Cerebellar cortex (tissue), 1 donor: Measurements from ENCODE around the gene PTPRM.
"Not testable (repeated sequence)": the region's sequence is repeated elsewhere in the genome, so short reads cannot be mapped to it uniquely, and the experiment has no call there.

Source experiments
- DNase-seq: peaks from one replicate; pipeline ENCODE4 v3.0.0-alpha.2; 2015; ENCODE audit warnings: low spot score

PTPRM gene

DNA sequence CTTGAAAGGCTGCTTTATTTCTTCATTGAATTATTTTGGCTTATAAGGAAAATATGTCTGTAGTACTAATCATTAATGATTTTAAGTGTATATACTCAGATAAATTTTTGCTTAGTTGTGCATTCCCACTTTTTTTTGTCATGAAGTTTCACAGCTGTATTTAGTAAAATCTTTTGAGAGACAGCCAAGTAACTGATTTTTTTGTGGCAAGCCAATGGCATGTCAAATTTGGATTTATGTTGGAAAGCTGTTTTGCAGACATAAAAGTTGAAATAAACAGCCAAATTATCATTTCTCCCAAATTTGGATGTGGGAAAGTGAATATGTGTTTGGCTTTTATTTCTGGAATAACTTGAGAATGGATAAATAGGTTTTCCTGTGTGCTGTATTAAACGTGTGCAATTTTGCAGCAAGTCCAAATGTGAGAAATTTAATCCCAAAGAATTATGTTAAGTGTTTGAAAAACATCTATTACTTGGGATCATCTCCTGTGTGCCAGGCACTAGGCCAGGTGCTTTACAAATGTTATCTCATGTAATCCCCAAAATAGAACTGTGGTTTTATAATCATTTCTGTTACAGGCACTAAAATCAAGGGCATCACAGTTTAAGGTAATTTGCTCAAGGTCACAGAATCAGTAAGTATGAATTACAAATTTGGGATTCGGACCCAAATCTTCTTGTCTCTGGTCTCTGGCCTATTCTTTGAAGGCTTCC lies 160.4 kb downstream of the PTPRM start:
- DNase-seq = no peak

DNA sequence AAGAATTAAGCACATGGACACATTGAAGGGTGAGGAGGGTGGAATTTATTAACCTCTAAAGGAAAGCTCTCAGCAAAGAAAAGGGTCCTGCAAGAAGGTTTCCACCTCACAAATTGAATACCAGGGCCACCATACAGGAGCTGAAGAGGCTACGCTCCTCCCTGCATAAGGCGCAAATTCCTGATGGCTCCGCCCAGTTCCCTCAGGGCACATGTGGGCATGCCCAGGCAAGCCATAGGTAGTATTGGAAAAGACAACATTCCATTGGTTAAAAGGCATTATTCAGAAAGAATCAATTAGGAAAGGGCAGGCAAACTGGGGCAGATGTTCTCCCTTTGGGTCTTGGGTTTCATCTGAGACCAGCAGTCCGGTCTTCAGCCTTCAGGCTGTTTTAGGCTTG lies 161.2 kb downstream of the PTPRM start:
- DNase-seq = no peak

DNA sequence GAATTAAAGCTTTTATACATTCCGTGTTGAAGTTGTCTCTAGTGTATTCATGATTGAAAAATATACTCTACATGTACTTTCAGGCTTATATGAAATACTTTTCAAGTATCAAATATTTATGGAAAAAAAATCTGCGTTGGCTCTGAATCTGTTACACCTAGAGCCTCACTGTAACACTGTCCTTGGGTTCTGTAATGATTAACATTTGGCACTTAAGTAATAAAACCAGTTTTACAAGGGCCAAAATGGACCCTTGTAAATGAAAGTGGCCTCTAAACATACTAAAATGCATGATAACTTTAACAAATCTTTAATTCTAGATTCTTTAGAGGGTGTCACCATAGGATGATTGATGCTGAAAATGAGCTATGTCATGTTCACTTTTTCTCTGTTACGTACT lies 162.8 kb downstream of the PTPRM start:
- no peak for DNase-seq

DNA sequence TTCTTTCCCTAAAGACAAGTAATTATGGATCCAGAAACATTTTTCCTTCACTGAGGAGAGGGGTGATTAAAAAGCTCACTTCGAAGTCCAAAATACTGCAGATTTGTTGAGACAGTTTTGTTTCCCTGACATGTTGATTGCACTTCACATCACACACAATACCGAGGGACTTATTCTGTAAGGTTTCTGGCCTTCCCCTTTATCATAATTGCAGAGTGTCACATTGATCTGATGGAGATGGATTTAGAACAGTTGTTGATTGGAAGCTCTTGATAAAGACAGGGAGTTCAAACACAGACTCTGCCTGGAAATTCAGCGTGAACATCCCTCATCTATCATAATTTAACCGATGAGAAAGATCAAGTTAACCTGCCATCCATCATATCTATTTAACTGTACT lies 163.6 kb downstream of the PTPRM start:
- no peak for DNase-seq

DNA sequence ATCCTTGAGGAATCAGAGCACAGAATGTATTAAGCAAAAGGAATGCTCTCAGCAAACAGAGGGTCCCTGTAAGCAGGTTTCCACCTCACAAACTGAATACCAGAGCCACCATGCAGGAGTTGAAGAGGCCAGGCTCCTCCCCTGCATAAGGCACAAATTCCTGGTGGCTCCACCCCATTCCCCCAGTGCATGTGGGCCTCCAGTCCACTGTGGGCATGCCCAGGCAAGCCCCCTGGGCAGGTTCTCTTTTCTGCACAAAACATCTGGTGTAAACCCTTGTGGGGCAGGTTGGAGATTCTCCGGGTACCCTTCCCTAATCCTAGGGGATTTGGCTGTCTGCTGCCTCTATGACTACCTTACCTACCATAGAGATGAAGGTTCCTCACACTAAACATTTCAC lies 166.5 kb downstream of the PTPRM start:
- DNase-seq = no peak

DNA sequence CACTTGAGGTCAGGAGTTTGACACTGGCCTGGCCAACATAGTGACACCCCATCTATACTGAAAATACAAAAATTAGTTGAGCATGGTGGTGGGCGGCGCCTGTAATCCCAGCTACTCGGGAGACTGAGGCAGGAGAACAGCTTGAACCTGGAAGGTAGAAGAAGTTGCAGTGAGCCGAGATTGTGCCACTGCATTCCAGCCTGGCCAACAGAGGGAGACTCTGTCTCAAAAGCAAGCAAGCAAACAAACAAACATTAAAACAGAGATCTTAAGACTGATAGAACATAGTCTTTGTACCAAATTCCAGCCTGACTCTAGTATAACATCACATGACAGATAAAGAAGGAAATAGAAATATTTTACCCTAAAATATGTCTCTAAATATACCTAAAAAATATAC lies 168.1 kb downstream of the PTPRM start:
- DNase-seq = no peak

DNA sequence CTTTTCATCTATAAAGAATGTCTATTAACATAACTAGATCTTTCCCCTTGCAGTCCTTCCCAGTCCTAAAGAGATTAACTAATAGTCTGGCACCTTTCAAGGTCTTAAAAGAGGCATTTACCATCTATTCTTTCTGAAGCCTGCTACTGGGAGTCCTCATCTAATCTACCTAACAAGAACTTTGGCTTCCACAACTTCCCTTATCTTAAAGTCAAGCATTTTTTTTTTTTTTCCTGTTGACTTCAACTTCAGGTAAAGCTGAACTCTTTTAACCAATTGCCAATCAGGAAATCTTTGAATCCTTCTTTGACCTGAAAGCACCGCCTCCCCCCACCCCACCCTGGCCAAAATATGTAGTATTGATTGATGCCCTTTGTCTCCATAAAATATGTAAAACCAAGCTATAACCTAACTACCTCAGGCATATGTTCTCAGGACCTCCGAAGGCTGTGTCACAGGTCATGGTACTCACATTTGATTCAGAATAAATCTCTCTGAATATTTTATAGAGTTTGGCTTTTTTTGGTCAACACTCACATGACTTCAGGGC lies 168.6 kb downstream of the PTPRM start:
- no peak for DNase-seq

DNA sequence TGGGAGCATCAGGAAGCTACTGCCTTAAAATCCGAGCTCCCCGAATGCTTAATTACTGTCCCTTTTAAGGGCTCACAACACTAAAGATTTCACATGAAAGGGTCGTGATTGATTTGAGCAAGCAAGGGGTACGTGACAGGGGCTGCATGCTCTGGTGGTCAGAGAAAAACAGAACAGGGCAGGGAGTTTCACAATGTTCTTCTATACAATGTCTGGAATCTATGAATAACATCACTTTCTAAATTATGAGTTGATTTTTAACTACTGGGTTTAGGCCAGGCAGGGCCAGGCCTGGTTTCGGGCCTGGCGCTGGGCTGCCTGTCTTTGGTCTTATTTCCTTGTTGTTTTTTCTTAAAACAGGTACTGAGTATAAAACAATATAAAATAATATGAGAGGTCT lies 169.4 kb downstream of the PTPRM start:
- DNase-seq = not testable (repeated sequence)

DNA sequence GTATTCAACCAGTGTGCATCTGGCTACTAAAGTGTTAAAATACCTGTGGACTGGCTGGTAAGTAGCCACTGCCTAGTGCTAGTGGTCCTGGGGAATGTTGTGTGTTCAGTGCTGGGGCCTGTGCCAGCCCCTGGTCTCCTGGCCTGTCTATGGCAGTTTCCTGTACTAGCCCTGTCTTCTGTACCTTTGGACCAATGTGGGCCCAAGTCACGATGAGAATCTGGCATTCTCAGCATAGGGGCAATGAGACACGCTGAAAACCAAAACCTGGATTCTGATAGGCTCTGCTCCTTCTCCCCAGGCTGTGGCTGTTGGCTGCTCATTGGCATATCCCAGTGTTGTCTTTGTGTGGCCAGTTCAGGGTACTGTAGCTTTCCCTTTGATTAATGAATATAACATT lies 170.4 kb downstream of the PTPRM start:
- no peak for DNase-seq

DNA sequence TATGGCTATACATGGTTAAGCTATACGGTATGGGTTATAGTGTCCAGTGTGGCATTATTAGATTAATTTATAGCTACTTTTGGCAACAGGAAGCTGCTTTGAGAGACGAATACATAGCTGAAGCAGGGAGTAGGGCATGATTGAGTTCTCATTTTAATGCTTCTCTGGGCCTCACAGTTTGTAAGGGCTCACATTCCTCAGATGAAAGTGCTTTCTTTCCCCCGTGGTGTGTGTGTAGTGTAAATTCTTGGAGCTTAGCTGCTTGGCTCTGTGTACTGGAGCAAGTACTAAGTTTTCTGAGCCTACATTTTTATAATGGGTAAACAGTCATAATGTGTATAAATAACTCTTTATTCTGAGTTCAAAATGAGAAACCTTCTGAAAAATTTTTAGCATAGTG lies 173.7 kb downstream of the PTPRM start:
- DNase-seq = no peak

DNA sequence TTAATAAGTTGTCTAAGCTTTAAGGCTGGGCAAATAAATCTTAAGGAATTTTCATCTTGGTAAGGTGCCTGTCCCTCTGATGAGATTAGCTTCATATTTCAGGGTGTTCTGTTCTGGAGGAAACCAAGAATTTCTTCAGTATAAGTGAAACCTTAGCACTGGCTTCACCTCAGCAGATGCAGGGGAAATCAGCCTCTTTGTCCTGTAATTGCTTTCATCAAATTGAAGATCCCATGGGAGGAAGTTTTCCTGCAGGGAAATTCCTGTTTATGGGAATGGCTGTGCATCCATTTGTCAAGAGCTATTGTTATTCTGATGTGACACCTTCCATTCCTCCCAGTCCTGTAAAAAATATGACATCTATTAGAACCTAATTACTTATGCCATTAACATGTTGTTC lies 174.5 kb downstream of the PTPRM start:
- no peak for DNase-seq

DNA sequence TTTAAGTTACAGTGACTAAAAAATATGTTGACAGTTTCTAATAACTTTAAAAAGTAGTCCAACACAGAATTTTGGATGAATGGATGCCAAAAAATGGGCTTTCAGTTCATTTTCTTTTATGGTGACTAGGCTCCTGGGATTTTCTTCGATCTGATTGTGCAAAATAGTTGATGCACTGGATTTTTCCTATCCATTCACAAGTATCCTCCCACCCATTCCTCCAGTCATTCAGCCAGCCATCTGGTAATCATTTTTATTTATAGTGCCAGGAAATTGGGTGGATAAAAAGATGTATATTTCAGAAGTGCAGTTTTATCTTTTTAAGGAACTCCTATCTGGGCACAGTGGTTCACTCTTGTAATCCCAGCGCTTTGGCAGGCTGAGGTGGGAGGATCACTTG lies 175.1 kb downstream of the PTPRM start:
- DNase-seq = no peak

DNA sequence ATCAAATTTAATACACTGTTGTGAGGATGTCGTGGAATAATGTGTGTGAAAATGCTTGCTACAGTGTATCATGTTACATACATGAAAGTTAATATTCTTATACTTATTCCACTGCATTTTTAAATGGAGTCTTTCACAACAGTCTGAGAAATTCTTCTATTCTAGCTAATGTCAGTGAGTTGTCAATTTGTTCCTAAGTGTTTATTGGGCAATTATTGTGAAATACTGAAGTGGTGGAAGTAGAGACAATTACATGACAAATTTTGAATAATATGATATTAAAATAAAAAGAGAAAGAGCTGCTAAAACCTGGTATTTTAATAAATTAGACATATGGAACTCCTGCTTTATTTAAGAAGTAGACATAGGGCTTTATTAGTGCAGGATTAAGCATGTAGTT lies 176.1 kb downstream of the PTPRM start:
- no peak for DNase-seq

DNA sequence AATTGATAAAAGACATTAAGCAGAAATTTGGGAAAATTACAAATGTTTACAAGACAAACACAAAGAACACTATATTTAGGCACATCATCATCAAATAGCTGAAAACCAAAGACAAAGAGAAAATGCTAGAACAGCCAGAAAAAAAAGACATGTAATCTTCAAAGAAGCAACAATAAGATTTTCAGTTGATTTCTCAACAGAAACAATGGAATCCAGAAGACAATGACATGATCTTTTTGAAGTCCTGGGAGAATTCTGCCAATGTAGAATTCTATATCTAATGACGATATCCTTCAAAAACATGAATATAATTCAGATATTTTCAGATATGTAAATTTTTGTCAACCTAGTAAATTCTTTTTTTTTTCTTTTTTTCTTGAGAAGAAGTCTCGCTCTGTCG lies 179.0 kb downstream of the PTPRM start:
- no peak for DNase-seq

DNA sequence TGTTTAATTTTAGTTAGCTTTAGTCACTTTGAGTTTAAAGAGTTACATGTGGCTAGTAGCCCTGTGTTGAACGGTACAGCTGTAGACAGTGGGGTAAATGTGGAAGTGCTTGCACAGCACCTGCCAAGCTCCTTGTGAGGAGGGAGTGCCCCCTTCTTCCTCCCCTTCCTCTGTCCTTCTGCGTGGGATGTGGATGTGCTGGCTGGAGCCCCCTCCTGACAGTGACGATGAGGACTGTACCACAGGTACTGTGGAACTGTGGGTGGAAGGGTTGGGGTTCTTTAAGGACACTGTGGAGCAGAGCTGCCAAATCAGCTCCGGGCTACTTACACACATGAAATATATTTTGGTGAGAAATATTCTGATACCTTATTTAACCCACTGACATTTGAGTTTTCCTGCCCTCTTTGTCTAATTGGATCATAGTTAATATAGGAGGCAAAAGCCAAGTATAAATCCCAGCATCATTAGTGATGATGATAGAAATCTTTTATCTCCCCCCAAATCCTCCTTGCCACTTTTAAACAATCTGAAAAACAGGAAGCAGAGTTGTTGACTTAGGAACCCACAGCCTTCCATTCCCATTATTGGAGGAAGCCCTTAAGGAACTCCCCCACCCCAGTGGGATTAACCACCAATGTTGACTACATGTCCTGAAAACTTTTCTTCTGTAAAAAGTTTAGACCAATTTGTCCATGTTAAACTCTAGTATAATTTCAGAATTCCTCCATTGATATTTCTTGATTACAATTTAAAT lies 181.3 kb downstream of the PTPRM start:
- DNase-seq = no peak

DNA sequence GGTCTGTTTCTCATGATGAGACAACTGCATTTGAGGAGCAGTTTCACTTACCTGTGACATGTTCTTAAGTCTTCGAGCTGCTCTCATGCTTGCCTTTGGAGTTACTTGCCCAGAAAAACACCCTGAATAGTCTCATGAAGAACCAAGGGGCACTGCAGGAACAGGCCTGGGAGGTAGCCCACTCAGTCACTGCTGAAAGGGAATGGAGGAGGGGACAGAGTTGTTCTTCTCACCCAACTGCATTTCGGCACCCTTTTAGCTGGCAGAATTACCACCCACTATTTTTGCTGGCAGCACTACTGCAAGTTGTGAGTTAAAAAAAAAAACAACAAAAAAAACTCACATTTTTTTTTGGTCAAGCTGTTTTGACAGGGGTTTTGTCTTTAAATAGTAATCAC lies 181.9 kb downstream of the PTPRM start:
- DNase-seq = no peak

DNA sequence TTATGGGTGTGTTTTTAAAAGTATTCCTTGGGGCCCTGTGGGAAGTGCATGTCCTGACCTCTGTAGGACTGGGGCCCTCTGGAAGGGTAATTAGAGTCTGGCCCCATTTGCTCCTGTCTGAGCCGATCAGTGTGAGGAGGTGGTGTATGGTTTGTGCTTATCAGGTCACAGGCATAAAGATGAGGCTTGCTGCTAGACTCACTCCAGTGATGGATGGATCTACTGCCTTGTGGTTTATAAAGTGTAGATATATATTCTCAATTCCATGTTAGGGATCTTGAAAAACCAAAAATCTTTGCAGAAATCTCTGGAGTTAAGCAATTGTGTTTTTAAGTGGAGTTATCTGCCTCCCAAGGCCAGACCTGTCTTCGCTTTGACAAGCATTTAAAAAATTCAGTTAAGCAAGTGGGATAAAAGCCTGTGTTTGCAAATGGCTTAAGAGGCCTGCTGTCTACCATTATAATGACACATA lies 182.4 kb downstream of the PTPRM start:
- no peak for DNase-seq

DNA sequence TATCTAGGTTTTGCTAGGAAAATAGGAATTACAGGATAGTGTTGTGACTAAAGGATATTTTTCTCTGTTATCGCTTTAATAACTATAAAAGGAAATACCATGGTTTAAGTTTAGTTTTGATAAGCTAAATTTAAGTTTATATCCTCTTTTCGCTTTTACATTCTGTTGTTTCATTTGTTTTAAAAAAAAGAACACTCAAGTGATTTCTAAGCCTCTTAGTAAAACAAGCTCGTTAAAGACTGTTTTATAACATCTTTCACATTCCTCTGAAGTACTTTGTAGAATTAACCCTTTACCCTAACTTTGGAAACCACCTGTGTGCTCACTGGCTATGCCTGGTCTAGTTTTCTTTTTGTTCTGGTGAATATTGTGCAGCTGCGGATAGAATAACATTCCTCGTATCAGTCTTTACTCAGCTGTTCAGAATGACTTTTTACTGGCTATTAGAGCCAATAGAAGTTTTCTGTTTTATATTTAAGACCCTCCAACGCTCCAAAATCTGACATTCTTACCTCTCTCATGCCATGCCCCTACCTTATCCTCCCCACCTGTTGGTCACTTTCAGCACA lies 183.1 kb downstream of the PTPRM start:
- no peak for DNase-seq

DNA sequence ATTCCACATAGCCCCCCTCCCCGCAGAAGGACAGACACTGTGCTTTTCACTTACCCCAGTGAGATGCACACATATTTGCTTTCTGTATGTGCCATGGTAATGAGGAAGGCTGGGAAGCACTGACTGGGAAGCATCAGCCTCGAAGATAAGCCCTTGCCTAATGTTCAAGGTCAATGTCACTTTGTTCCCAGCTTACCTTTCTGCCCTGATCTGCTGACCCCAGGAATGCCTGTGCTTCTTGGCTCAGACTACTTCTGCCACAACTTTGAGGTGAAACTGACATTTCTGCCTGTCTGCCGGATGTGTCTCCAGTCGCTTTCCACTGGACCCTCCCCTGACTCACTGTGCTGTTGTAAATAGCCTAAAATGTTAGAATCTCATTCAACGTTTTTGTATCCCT lies 183.8 kb downstream of the PTPRM start:
- no peak for DNase-seq

DNA sequence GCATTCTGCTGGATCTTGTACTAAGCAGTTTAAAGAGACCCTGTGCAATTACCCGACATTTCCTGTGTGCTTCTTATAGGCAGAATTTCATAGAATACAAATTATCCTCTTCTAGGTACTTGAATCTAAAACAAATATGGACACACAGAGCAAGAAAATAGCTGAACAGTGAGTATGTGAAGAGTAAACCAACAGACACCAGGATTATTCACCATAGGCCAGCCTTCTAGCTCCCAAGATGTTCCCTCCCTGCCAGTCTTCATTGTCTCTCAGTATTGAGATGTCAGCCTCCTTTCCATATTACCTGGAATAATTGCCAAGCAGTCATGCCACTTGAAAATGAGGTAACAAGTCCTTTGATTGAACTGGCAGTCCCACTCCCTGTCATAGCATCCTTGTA lies 187.1 kb downstream of the PTPRM start:
- no peak for DNase-seq

DNA sequence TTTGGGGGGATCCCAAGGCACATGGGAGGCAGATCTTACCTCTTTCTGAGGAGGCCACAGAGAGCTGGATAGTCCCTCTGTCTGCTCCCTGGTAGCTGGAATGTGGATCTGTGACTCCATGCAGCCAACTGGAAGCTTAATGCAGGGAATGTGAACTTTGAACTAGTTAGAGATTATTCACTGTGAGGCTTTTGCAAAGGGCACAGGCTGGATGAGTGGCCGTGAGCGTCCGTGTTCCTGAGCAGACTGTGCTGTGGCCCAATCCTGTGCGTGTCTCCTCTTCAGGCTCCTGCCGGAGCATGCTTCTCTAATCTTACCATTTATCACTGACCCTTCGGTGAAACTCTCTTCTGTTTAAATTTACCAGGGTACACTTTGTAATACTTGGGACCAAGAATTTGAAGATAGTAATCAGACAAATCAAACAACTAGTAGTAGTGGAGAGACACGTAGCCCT lies 187.6 kb downstream of the PTPRM start:
- no peak for DNase-seq

DNA sequence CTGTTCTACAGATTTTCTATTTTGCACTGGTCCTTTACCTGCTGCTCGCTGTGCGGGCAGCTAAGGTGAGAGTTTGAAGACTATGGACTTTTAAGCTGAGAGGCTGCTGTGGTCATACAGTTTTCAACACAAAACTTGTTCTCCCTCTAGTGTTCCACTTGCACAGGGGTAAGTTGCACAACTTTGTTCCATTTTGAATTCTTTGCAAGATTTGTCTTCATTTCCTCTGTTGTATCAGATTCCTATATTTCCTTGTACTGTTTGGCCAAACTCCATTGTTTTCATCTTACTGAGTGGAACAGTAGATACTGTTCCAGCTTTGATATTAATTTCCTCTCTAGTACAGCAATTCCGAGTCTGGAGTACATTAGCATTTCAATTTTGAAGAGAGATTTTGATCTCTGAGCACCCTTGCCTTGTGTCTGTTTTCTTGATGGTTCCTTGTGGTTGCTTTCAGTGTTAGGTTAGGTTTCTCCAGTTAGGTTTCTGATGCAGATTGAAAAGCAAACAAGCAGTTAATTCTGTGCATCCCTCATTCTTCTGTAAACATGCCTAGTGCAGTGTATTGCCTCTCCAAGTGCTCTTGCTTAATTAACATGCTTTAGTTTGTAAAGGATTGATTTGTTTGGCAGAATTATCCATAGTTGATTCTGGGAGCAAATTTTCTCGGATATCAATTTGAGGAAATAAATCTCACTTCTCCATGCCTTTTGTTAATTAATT lies 188.8 kb downstream of the PTPRM start:
- DNase-seq = no peak
